DOHH2 (cell line): Measurements from ENCODE around the gene CTNNBIP1.

Experiments used
- H3F3A ChIP-seq: fragments of 200-600 bp; sonication (generic), shearing (Covaris generic); 2 replicates; pipeline ENCODE4 v1.6.0; 2016; ENCODE audit warnings: antibody characterized with exemption, mild to moderate bottlenecking; ENCODE audit not compliant: control insufficient read depth, insufficient read depth
- H3K27ac ChIP-seq: fragments of 200-600 bp; sonication (generic); 2 replicates; pipeline ENCODE4 v1.5.1; 2014; ENCODE audit warnings: low read depth, mild to moderate bottlenecking, low read length, moderate library complexity
- H3K27me3 ChIP-seq: fragments of 200-600 bp; sonication (generic); 2 replicates; pipeline ENCODE4 v1.6.1; 2014; ENCODE audit warnings: mild to moderate bottlenecking, low read length, mixed read lengths; ENCODE audit not compliant: control insufficient read depth
- H3K36me3 ChIP-seq: fragments of 200-600 bp; sonication (generic); 2 replicates; pipeline ENCODE4 v1.6.1; 2014; ENCODE audit warnings: mild to moderate bottlenecking, low read length, moderate library complexity, mixed read lengths; ENCODE audit not compliant: control insufficient read depth
- H3K4me1 ChIP-seq: fragments of 200-600 bp; sonication (generic); 2 replicates; pipeline ENCODE4 v1.6.1; 2014; ENCODE audit warnings: mild to moderate bottlenecking, low read length, mixed read lengths; ENCODE audit not compliant: control insufficient read depth
- H3K4me2 ChIP-seq: fragments of 200-600 bp; sonication (generic); 2 replicates; pipeline ENCODE4 v1.6.0; 2014; ENCODE audit warnings: mild to moderate bottlenecking, low read length, moderate library complexity
- H3K4me3 ChIP-seq: fragments of 200-600 bp; sonication (generic); 2 replicates; pipeline ENCODE4 v1.5.1; 2014; ENCODE audit warnings: mild to moderate bottlenecking, low read length, mixed read lengths
- H3K79me2 ChIP-seq: fragments of 200-600 bp; sonication (generic); 2 replicates; pipeline ENCODE4 v1.6.1; 2014; ENCODE audit warnings: mild to moderate bottlenecking, low read length, mixed read lengths; ENCODE audit not compliant: control insufficient read depth
- H3K9me2 ChIP-seq: fragments of 200-600 bp; sonication (generic); replicated peaks from 2 replicates; pipeline ENCODE4 v1.6.1; 2014; ENCODE audit warnings: mild to moderate bottlenecking, low read length, mixed read lengths; ENCODE audit not compliant: control insufficient read depth
- H3K9me3 ChIP-seq: fragments of 200-600 bp; sonication (generic); 2 replicates; pipeline ENCODE4 v1.6.1; 2014; ENCODE audit warnings: antibody characterized with exemption, low read length, mixed read lengths; ENCODE audit not compliant: control insufficient read depth, insufficient read depth
- H4K20me1 ChIP-seq: fragments of 200-600 bp; sonication (generic); 2 replicates; pipeline ENCODE4 v1.6.0; 2014; ENCODE audit warnings: low read depth, mild to moderate bottlenecking, antibody characterized with exemption, low read length, moderate library complexity; ENCODE audit not compliant: control insufficient read depth, insufficient read depth
- EZH2phosphoT487 ChIP-seq: fragments of 200-600 bp; sonication (generic); IDR thresholded peaks from 2 replicates; pipeline ENCODE4 v1.6.1; 2017; ENCODE audit warnings: borderline replicate concordance, mild to moderate bottlenecking, antibody characterized with exemption, low read length, moderate library complexity, mixed read lengths
- TF ChIP-seq, protein P1 (sequence below): fragments of 200-600 bp; sonication (generic); IDR thresholded peaks from one replicate; pipeline ENCODE4 v1.5.1; 2014; ENCODE audit warnings: antibody characterized with exemption, mild to moderate bottlenecking, low read depth, low read length; ENCODE audit not compliant: poor library complexity, severe bottlenecking

CTNNBIP1 gene

DNA sequence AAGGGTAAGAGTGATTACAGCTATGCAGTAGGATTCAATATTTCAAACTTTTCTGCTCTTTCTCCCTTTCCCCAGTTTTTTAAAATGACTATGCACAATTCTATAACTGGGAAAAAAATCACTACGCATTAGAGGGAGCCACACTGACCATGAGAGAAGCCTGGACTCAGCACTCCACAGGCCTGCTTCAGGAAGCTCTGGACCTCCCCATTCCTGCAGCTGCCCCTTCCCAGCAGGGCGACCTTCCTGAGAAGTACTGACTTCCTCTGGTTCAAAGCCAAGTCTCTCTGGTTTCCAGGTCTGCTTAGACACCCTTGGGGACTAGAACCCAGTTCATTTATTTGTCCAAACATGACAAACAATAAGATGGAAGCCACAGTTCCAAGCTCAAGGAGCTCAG is 44.3 kb downstream of the CTNNBIP1 start:
- peaks cover 23% of the 10 kb centered on the region for H3F3A ChIP-seq
- peak overlapping the region; percentile 99 for H3K27ac ChIP-seq
- H3K4me3 ChIP-seq, result peak overlapping the region; percentile 39
- no peaks in the 10 kb centered on the region for H3K9me3 ChIP-seq
- no peaks in the 10 kb centered on the region for H3K36me3 ChIP-seq
- no peaks in the 10 kb centered on the region for H3K27me3 ChIP-seq
- H3K4me1 ChIP-seq, result peaks cover 81% of the 10 kb centered on the region
- H4K20me1 ChIP-seq, result no peaks in the 10 kb centered on the region
- no peaks in the 10 kb centered on the region for H3K9me2 ChIP-seq
- H3K4me2 ChIP-seq, result peak overlapping the region; percentile 100
- TF ChIP-seq, protein P1, sequence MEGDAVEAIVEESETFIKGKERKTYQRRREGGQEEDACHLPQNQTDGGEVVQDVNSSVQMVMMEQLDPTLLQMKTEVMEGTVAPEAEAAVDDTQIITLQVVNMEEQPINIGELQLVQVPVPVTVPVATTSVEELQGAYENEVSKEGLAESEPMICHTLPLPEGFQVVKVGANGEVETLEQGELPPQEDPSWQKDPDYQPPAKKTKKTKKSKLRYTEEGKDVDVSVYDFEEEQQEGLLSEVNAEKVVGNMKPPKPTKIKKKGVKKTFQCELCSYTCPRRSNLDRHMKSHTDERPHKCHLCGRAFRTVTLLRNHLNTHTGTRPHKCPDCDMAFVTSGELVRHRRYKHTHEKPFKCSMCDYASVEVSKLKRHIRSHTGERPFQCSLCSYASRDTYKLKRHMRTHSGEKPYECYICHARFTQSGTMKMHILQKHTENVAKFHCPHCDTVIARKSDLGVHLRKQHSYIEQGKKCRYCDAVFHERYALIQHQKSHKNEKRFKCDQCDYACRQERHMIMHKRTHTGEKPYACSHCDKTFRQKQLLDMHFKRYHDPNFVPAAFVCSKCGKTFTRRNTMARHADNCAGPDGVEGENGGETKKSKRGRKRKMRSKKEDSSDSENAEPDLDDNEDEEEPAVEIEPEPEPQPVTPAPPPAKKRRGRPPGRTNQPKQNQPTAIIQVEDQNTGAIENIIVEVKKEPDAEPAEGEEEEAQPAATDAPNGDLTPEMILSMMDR, result no peak
- no peak for TF ChIP-seq EZH2phosphoT487
- no peaks in the 10 kb centered on the region for H3K79me2 ChIP-seq

DNA sequence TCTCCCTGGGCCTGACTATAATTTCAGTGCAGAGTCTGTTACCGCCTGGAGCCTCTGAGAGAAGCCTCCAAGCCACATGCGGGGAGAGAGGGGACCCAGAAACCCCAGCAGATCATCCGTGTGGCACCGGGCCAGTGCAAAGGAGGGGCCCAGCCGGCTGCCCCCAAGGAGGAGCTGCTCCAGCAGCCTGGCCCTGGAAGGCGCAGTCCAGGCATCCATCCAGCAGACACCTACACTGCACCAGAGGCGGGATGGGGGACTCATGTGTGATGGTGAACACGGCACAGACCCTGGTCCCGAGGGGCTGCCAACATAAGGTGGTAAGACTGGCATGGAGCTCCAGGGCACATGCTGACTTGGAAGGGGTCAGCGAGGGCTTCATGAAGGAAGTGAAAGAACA is 46.7 kb downstream of the CTNNBIP1 start:
- Histone ChIP-seq H3K27ac (peak overlapping the region; percentile 99), H3K4me3 (peak overlapping the region; percentile 83), H3K9me2 (no peaks in the 10 kb centered on the region), H3F3A (peaks cover 25% of the 10 kb centered on the region), H4K20me1 (no peaks in the 10 kb centered on the region), H3K27me3 (no peaks in the 10 kb centered on the region), H3K4me1 (peaks cover 98% of the 10 kb centered on the region), H3K79me2 (no peaks in the 10 kb centered on the region), H3K4me2 (peak overlapping the region; percentile 100), H3K36me3 (no peaks in the 10 kb centered on the region), H3K9me3 (no peaks in the 10 kb centered on the region)
- no peak for TF ChIP-seq EZH2phosphoT487
- TF ChIP-seq, protein P1, result no peak

DNA sequence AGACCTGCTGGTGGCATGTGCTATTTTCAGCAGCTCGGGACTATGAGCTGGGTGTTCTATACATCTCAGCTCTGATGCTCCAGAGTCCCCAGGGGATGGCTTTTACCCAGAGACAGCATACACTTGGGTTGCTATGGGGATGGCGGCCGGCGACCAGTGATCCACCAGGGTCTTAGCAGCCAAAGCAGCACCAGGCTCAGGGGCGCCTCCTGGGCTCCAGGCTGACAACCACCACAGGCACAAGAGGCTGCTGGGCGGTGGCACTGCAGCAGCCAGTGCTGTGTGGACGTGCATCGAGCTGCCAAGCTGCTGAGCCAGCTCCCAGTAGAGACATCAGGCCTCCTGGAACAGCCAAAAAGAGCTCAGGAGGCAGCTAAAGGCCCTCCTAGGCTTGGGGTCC is 48.7 kb downstream of the CTNNBIP1 start:
- peaks cover 83% of the 10 kb centered on the region for H3K4me1 ChIP-seq
- H3K9me3 ChIP-seq, result no peaks in the 10 kb centered on the region
- no peak for TF ChIP-seq EZH2phosphoT487
- TF ChIP-seq, protein P1, result peak; percentile 25
- no peaks in the 10 kb centered on the region for H3K36me3 ChIP-seq
- peaks cover 25% of the 10 kb centered on the region for H3F3A ChIP-seq
- H3K27ac ChIP-seq, result no peak overlapping the region
- H3K9me2 ChIP-seq, result no peaks in the 10 kb centered on the region
- no peaks in the 10 kb centered on the region for H3K27me3 ChIP-seq
- no peak overlapping the region for H3K4me3 ChIP-seq
- H4K20me1 ChIP-seq, result no peaks in the 10 kb centered on the region
- peak overlapping the region; percentile 20; the same call in 1 of the 2 replicates for H3K4me2 ChIP-seq
- no peaks in the 10 kb centered on the region for H3K79me2 ChIP-seq
